ENCODE data around the gene CACNA2D3. TPM values are rescaled to one million over a fixed set of nuclear protein-coding genes. Genes with fewer than 3 reads are reported as not detected.

Gene CACNA2D3
- total and polyA plus RNA-seq, 2 experiments from 2014 or later, result 0.30 to 0.43 TPM

DNA sequence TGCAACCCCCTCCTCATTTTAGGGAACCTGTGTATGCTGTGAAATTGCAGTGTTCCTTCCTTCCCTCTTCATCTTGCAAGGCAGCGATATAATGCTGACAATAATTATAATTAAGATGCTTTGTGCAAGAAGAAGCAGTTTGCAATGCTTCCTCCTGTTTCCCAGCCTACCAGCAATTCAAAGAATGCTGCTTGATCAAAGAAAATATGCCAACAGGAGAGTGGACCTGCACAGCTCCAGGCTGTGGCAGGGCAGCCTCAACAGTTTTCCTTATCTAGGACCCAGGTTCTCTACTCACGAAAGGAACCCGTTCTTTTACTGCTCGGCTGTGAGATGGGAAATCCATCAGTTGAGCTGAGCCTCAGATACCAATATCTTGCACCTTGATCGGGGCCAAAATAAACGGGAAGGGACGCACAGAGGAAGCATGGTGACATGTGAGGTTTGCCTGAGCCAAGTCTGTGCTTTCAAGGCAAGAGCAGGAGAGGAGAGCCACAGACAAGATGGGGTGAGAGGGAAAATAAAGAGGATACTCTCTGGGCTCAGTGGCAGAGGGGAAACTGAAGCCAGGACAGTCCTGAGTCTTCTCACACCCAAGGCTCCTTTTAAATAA is 828.1 kb downstream of the CACNA2D3 start:
- DNase-seq, result no peak
- H3F3A ChIP-seq (ENCODE audit: insufficient read depth), result peaks cover 38% of the 10 kb centered on the region
- TF ChIP-seq EZH2 (IDR thresholded peaks at IDR 0.05; ENCODE audit: insufficient read depth, poor library complexity, severe bottlenecking) (no peak), EZH2phosphoT487 (IDR thresholded peaks at IDR 0.05; ENCODE audit: insufficient read depth, low read depth) (no peak)
- H3K4me2 ChIP-seq (ENCODE audit: unreplicated experiment), result no peak overlapping the region
- in situ Hi-C loops (cut with MboI), result loop anchor here (10.0 kb wide), 1 partner anchor 214 kb away; no protein-coding TSS in a partner anchor
- no peak overlapping the region for H3K9ac ChIP-seq
- H3K4me3 ChIP-seq, result no peak overlapping the region
- no peaks in the 10 kb centered on the region for H3K9me3 ChIP-seq (ENCODE audit: low read depth)
- H3K4me1 ChIP-seq (ENCODE audit: insufficient read depth), result peaks cover 35% of the 10 kb centered on the region
- no peaks in the 10 kb centered on the region for H4K20me1 ChIP-seq (ENCODE audit: insufficient read depth)
- WGBS, 2 experiments (ENCODE audit: low coverage in 1 of 2, low lambda C conversion rate in 2 of 2, missing lambda C conversion rate in 2 of 2), result 85 to 87% methylated on average over 7 of the region's 7 CpGs
- no peak overlapping the region for H2AFZ ChIP-seq
- no peaks in the 10 kb centered on the region for H3K27me3 ChIP-seq (replicated peaks; ENCODE audit: insufficient read depth)
- no peaks in the 10 kb centered on the region for H3K36me3 ChIP-seq (ENCODE audit: low read depth)
- no peaks in the 10 kb centered on the region for H3K79me2 ChIP-seq (ENCODE audit: insufficient read depth)
- H3K27ac ChIP-seq, result no peak overlapping the region
- H3K9me2 ChIP-seq (ENCODE audit: insufficient read depth), result no peaks in the 10 kb centered on the region

DNA sequence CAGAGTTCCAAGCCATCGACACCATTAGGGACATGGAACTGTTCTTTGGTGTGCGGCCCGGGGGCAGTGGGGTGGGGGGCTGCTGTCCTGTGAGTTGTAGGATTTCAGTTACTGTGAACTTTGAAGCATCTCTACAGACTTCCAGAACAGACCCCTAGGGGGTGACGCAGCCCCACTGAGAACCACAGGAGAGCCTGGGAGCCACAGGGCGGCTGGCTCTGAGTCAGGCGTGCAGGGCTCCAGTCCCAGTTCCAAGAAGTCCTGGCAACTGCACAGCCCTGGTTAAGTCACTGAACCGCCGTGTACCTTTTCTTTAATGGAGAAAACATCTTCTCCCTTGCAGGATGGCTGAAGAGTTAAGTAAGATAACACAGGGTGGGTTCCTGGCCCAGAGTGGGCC is 829.1 kb downstream of the CACNA2D3 start:
- Histone ChIP-seq H3K79me2 (ENCODE audit: insufficient read depth) (no peaks in the 10 kb centered on the region), H3K36me3 (ENCODE audit: low read depth) (no peaks in the 10 kb centered on the region), H3K9ac (peak overlapping the region; percentile 24; the same call in 1 of the 2 replicates), H3F3A (ENCODE audit: insufficient read depth) (peaks cover 40% of the 10 kb centered on the region), H3K27ac (peak overlapping the region; percentile 35), H3K27me3 (replicated peaks; ENCODE audit: insufficient read depth) (no peaks in the 10 kb centered on the region), H4K20me1 (ENCODE audit: insufficient read depth) (no peaks in the 10 kb centered on the region), H3K9me3 (ENCODE audit: low read depth) (no peaks in the 10 kb centered on the region), H3K4me2 (ENCODE audit: unreplicated experiment) (no peak overlapping the region), H2AFZ (0 out of 2 replicates have a peak overlapping the region, but pooled peaks have one; percentile 20), H3K9me2 (ENCODE audit: insufficient read depth) (no peaks in the 10 kb centered on the region), H3K4me1 (ENCODE audit: insufficient read depth) (peaks cover 35% of the 10 kb centered on the region), H3K4me3 (no peak overlapping the region)
- peak; percentile 97 for DNase-seq
- in situ Hi-C loops (cut with MboI), result loop anchor here (10.0 kb wide), 1 partner anchor 213 kb away; no protein-coding TSS in a partner anchor
- WGBS, 2 experiments (ENCODE audit: low coverage in 1 of 2, low lambda C conversion rate in 2 of 2, missing lambda C conversion rate in 2 of 2), result 1 to 3% methylated on average over 8 of the region's 8 CpGs
- TF ChIP-seq EZH2 (IDR thresholded peaks at IDR 0.05; ENCODE audit: insufficient read depth, poor library complexity, severe bottlenecking) (no peak), EZH2phosphoT487 (IDR thresholded peaks at IDR 0.05; ENCODE audit: insufficient read depth, low read depth) (no peak)

DNA sequence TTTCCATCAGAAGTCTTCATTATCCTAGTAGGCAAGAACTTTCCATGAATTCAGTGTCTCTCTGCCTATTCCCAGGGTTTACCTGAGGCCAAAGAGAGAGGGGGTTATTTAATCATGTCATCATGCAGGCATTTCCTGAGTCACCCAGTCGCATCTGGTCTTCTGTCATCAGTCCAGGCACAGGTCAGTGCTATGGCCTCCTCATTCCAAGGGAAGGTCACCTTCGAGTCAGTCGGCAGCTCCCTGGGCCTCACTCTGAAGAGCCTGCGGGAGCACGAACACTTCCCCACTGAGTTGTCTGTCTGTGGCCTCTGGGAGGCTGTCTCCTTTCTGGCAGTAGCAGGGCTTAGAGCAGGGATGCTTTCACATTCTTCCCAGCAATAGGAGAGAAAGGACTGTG is 831.7 kb downstream of the CACNA2D3 start:
- no peaks in the 10 kb centered on the region for H3K9me3 ChIP-seq (ENCODE audit: low read depth)
- peak overlapping the region; percentile 33 for H3K4me2 ChIP-seq (ENCODE audit: unreplicated experiment)
- WGBS, 2 experiments (ENCODE audit: low coverage in 1 of 2, low lambda C conversion rate in 2 of 2, missing lambda C conversion rate in 2 of 2), result 5 to 7% methylated on average over 5 of the region's 5 CpGs
- DNase-seq, result peak; percentile 88
- no peaks in the 10 kb centered on the region for H3K9me2 ChIP-seq (ENCODE audit: insufficient read depth)
- peak overlapping the region; percentile 83 for H3K27ac ChIP-seq
- peak overlapping the region; percentile 45; the same call in 1 of the 2 replicates for H2AFZ ChIP-seq
- TF ChIP-seq EZH2 (IDR thresholded peaks at IDR 0.05; ENCODE audit: insufficient read depth, poor library complexity, severe bottlenecking) (no peak), EZH2phosphoT487 (IDR thresholded peaks at IDR 0.05; ENCODE audit: insufficient read depth, low read depth) (no peak)
- H3K9ac ChIP-seq, result peak overlapping the region; percentile 71
- peaks cover 35% of the 10 kb centered on the region for H3K4me1 ChIP-seq (ENCODE audit: insufficient read depth)
- H3K36me3 ChIP-seq (ENCODE audit: low read depth), result no peaks in the 10 kb centered on the region
- H3F3A ChIP-seq (ENCODE audit: insufficient read depth), result peaks cover 40% of the 10 kb centered on the region
- in situ Hi-C loops (cut with MboI), result loop anchor here (10.0 kb wide), 1 partner anchor 211 kb away; no protein-coding TSS in a partner anchor
- H3K27me3 ChIP-seq (replicated peaks; ENCODE audit: insufficient read depth), result no peaks in the 10 kb centered on the region
- no peaks in the 10 kb centered on the region for H4K20me1 ChIP-seq (ENCODE audit: insufficient read depth)
- H3K4me3 ChIP-seq, result no peak overlapping the region
- H3K79me2 ChIP-seq (ENCODE audit: insufficient read depth), result no peaks in the 10 kb centered on the region

DNA sequence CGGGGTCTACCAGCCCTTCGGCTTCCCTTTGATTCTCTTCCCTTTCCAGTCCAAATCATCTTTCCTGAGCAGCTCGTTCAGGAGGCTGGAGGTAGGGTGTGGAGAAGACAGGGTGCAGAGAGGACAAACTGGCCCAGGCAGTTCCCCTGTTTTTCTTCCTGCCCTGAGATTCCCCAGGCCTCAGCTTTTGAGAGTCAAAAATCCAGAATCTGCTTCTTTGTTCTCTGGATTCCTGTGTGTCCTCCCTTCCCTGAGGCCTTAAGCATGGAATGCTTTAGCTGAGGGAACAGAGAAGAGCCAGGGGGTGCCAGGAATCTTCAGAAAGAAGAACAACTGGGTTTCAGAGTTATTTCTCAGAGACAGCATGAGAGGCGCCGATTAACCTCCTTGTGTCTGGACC is 832.2 kb downstream of the CACNA2D3 start:
- Histone ChIP-seq H3K9ac (peak overlapping the region; percentile 71), H3K9me2 (ENCODE audit: insufficient read depth) (no peaks in the 10 kb centered on the region), H3K27ac (peak overlapping the region; percentile 83), H2AFZ (peak overlapping the region; percentile 45), H4K20me1 (ENCODE audit: insufficient read depth) (no peaks in the 10 kb centered on the region), H3K4me3 (no peak overlapping the region), H3K27me3 (replicated peaks; ENCODE audit: insufficient read depth) (no peaks in the 10 kb centered on the region), H3F3A (ENCODE audit: insufficient read depth) (peaks cover 40% of the 10 kb centered on the region), H3K4me1 (ENCODE audit: insufficient read depth) (peaks cover 35% of the 10 kb centered on the region), H3K79me2 (ENCODE audit: insufficient read depth) (no peaks in the 10 kb centered on the region), H3K9me3 (ENCODE audit: low read depth) (no peaks in the 10 kb centered on the region), H3K4me2 (ENCODE audit: unreplicated experiment) (peak overlapping the region; percentile 33), H3K36me3 (ENCODE audit: low read depth) (no peaks in the 10 kb centered on the region)
- DNase-seq, result peak; percentile 34
- WGBS, 2 experiments (ENCODE audit: low coverage in 1 of 2, low lambda C conversion rate in 2 of 2, missing lambda C conversion rate in 2 of 2), result 86 to 88% methylated on average over 5 of the region's 5 CpGs
- in situ Hi-C loops (cut with MboI), result loop anchor here (10.0 kb wide), 1 partner anchor 210 kb away; no protein-coding TSS in a partner anchor
- TF ChIP-seq EZH2phosphoT487 (IDR thresholded peaks at IDR 0.05; ENCODE audit: insufficient read depth, low read depth) (no peak), EZH2 (IDR thresholded peaks at IDR 0.05; ENCODE audit: insufficient read depth, poor library complexity, severe bottlenecking) (no peak)
